Parathyroid adenoma (tissue), 2 donors: Measurements from ENCODE around the gene MFN2.

Source experiments
- H2AFZ ChIP-seq: fragments of 300-600 bp; sonication (generic); one replicate; pipeline ENCODE4 v1.7.0; 2017; ENCODE audit warnings: antibody characterized with exemption, mild to moderate bottlenecking
- H3K27ac ChIP-seq: fragments of 300-600 bp; sonication (generic); one replicate; pipeline ENCODE4 v1.7.0; 2017
- H3K27me3 ChIP-seq: fragments of 300-600 bp; sonication (generic); one replicate; pipeline ENCODE4 v1.7.0; 2017; ENCODE audit warnings: low read length; ENCODE audit not compliant: control insufficient read depth, insufficient read depth
- H3K36me3 ChIP-seq: fragments of 300-600 bp; sonication (generic); one replicate; pipeline ENCODE4 v1.7.0; 2017; ENCODE audit warnings: low read length; ENCODE audit not compliant: control insufficient read depth, insufficient read depth
- H3K4me1 ChIP-seq: fragments of 300-600 bp; sonication (generic); one replicate; pipeline ENCODE4 v1.7.0; 2017; ENCODE audit warnings: control low read depth
- H3K4me2 ChIP-seq: fragments of 300-600 bp; sonication (generic); one replicate; pipeline ENCODE4 v1.7.0; 2017; ENCODE audit warnings: low read length
- H3K4me3 ChIP-seq: fragments of 300-600 bp; sonication (generic); one replicate; pipeline ENCODE4 v1.7.0; 2017; ENCODE audit warnings: low read depth, low read length
- H3K79me2 ChIP-seq: fragments of 300-600 bp; sonication (generic); one replicate; pipeline ENCODE4 v1.7.0; 2017; ENCODE audit warnings: control low read depth
- H3K9ac ChIP-seq: fragments of 300-600 bp; sonication (generic); one replicate; pipeline ENCODE4 v1.7.0; 2017; ENCODE audit warnings: mild to moderate bottlenecking
- H3K9me3 ChIP-seq: fragments of 300-600 bp; sonication (generic); one replicate; pipeline ENCODE4 v1.7.0; 2017; ENCODE audit warnings: low read length; ENCODE audit not compliant: control insufficient read depth
- CTCF ChIP-seq: fragments of 300-600 bp; sonication (generic); IDR thresholded peaks from one replicate; pipeline ENCODE4 v1.7.0; 2017; ENCODE audit warnings: antibody characterized with exemption, mild to moderate bottlenecking
- donor health status: primary hyperparathyroidism.

MFN2 gene

DNA sequence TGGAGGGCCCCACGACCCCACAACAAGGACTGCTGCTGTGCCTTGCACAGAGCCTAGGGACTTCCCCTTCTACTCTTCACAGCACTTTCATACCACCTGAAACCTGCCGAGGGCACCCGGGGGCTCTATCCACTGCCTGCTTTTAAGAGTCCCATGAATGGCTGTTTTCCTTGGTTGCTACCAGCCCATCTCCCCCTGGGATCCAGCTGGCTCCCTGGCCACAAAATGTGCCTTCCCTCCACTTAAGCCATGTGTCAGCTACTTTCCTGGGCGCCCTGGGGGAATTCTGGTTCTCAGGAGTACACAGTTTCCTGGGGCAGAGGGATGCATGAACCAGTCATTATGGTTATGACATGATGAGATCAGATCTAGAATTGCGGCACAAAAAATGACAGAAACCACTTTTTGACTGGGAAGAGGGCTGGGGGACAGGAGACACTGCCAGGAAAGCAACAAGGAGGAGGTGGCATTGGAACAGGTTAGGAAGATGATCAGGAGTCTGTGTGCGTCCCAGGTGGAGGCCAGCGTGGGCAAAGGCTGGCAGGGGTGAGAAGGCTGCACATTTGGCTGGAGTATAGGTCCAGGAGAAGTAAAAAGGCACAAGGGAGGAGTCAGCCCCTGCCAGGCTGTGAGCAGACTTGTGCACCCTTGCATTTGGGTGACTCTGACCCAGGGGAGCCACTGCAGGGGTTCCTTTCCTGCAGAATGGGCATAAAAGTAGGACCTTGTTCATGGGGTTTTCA is 79.6 kb downstream of the MFN2 start:
- no peak for TF ChIP-seq CTCF
- no peak overlapping the region for H3K27ac ChIP-seq
- H3K4me2 ChIP-seq = no peak overlapping the region
- H3K79me2 ChIP-seq = no peaks in the 10 kb centered on the region
- no peak overlapping the region for H2AFZ ChIP-seq
- no peak overlapping the region for H3K4me3 ChIP-seq
- H3K9me3 ChIP-seq = no peaks in the 10 kb centered on the region
- no peak overlapping the region for H3K9ac ChIP-seq
- peaks cover 3% of the 10 kb centered on the region for H3K27me3 ChIP-seq
- H3K36me3 ChIP-seq = no peaks in the 10 kb centered on the region
- no peaks in the 10 kb centered on the region for H3K4me1 ChIP-seq

- Histone ChIP-seq H3K27ac (no peak overlapping the region), H3K4me3 (no peak overlapping the region), H3K9ac (no peak overlapping the region), H2AFZ (no peak overlapping the region), H3K9me3 (no peaks in the 10 kb centered on the region), H3K27me3 (peaks cover 3% of the 10 kb centered on the region), H3K79me2 (no peaks in the 10 kb centered on the region), H3K4me1 (no peaks in the 10 kb centered on the region), H3K36me3 (no peaks in the 10 kb centered on the region), H3K4me2 (no peak overlapping the region)
- no peak for TF ChIP-seq CTCF
These were observed 80.3 kb downstream of the MFN2 start for GRCh38 chr1:12060500-12060899.
